Measurements from ENCODE around the gene SOX6. TPM values are rescaled to one million over a fixed set of nuclear protein-coding genes. Genes with fewer than 3 reads are reported as not detected.

The SOX6 gene
- total RNA-seq = 10 to 100 TPM in 3 of 4 donors, 1 to 10 TPM in 1; 5.7 to 23.8 (median 18.4) TPM

DNA sequence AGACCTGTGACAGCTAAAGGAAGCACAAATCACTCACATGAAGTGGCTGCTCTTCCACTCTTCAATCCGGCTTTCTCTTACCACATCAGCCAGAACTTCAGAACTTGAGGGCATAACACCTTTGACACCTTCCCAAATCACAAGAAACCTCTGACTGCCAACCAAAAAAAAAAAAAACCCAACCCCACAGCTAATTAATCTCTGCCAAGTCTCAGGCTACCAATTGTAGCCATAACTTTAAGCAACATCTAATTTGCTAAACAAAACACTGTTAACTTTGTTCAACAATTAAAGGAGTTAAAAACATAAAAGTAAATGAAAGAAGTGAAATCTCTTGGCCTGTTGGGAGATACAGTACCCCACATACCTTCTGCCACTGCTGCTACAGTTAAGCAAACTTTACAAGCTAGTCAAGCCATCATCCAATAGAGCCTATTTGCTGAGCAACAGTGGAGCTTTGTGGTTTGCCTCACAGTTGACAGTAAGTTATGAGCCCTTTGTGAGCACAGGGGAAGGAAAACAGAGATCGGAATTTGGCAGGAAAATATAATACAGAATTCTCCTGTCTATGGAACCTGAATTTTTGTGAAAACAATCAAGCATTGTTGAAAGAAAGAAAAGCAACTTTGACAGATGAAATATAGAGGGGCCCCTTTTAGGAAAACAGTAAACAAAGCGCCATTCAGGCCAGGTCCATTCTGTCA is at the start of gene SOX6:
Gene SOX6, minus strand, starts transcription at position 490 of the 704 bp plus-strand sequence. CDS start 15,298 bp downstream, outside the sequence.
- 19 to 29% methylated on average over 3 of the region's 3 CpGs for WGBS, 2 donors
- H3K9me3 ChIP-seq = no peaks in the 10 kb centered on the region
- DNase-seq (ENCODE audit: low spot score in 2 of 2) = peak in 1 of 2 donors; percentile 8
- peak within 1 kb of the TSS in 1 of 4 donors; percentile 22 for H3K4me3 ChIP-seq
- H3K36me3 ChIP-seq = no peaks in the 10 kb centered on the region
- peaks cover 0 to 44% (median 9%) of the 10 kb centered on the region in 4 donors for H3K4me1 ChIP-seq
- H3K27me3 ChIP-seq = no peaks in the 10 kb centered on the region
- peak in 1 of 2 donors; percentile 48 for TF ChIP-seq EP300 (IDR thresholded peaks at IDR 0.05)
- no peak for TF ChIP-seq POLR2A (IDR thresholded peaks at IDR 0.05)
- H3K27ac ChIP-seq = peak within 1 kb of the TSS; percentile 30 to 78 (median 54)

GRCh38 chr11:16404781-16405285 is 48.5 kb upstream of the SOX6 start:
- no peaks in the 10 kb centered on the region for H3K36me3 ChIP-seq
- no peaks in the 10 kb centered on the region for H3K9me3 ChIP-seq
- peaks cover 0 to 21% (median 2%) of the 10 kb centered on the region in 4 donors for H3K4me1 ChIP-seq
- 46 to 54% methylated on average over 4 of the region's 4 CpGs for WGBS, 2 donors
- no peak for DNase-seq (ENCODE audit: low spot score in 2 of 2)
- peak overlapping the region; percentile 4 to 87 (median 52) for H3K27ac ChIP-seq
- TF ChIP-seq EP300 (IDR thresholded peaks at IDR 0.05) (no peak), POLR2A (IDR thresholded peaks at IDR 0.05) (no peak), CTCF (IDR thresholded peaks at IDR 0.05) (no peak)
- H3K4me3 ChIP-seq = no peak overlapping the region
- no peaks in the 10 kb centered on the region for H3K27me3 ChIP-seq

- no peaks in the 10 kb centered on the region for H3K9me3 ChIP-seq
- no peak for DNase-seq (ENCODE audit: low spot score in 2 of 2)
- H3K36me3 ChIP-seq = no peaks in the 10 kb centered on the region
- no peaks in the 10 kb centered on the region for H3K27me3 ChIP-seq
- peak overlapping the region; percentile 43 to 87 (median 71) for H3K27ac ChIP-seq
- WGBS, 2 donors = 70 to 74% methylated on average over 1 of the region's 1 CpG
- no peak for TF ChIP-seq EP300 (IDR thresholded peaks at IDR 0.05)
- no peak for TF ChIP-seq POLR2A (IDR thresholded peaks at IDR 0.05)
- no peak for TF ChIP-seq CTCF (IDR thresholded peaks at IDR 0.05)
- peaks cover 0 to 21% (median 2%) of the 10 kb centered on the region in 4 donors for H3K4me1 ChIP-seq
- H3K4me3 ChIP-seq = no peak overlapping the region
These were observed 47.5 kb upstream of the SOX6 start for GRCh38 chr11:16403851-16404250.

DNA sequence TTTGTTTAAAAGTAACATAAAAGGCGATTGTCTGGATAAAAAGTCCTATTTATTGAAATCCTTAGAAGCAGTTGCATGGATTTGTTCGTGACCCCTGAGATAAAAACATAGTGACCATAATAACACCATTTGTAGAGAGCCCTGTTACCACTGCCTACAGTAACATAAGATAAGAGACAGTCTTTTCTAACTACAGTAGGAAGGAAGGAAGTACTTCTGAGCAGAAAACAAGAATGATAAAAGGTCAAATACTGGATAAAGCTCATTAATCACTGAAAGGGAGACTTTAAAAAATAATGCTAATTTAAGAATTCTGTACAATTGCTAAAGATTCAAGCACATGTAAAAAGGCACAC is 47.1 kb upstream of the SOX6 start:
- Histone ChIP-seq H3K9me3 (no peaks in the 10 kb centered on the region), H3K4me3 (no peak overlapping the region), H3K27ac (peak overlapping the region; percentile 43 to 87 (median 71)), H3K27me3 (no peaks in the 10 kb centered on the region), H3K36me3 (no peaks in the 10 kb centered on the region), H3K4me1 (peaks cover 0 to 21% (median 2%) of the 10 kb centered on the region in 4 donors)
- no peak for DNase-seq (ENCODE audit: low spot score in 2 of 2)
- TF ChIP-seq CTCF (IDR thresholded peaks at IDR 0.05) (no peak), EP300 (IDR thresholded peaks at IDR 0.05) (no peak), POLR2A (IDR thresholded peaks at IDR 0.05) (no peak)
- 33 to 36% methylated on average over 2 of the region's 2 CpGs for WGBS, 2 donors

DNA sequence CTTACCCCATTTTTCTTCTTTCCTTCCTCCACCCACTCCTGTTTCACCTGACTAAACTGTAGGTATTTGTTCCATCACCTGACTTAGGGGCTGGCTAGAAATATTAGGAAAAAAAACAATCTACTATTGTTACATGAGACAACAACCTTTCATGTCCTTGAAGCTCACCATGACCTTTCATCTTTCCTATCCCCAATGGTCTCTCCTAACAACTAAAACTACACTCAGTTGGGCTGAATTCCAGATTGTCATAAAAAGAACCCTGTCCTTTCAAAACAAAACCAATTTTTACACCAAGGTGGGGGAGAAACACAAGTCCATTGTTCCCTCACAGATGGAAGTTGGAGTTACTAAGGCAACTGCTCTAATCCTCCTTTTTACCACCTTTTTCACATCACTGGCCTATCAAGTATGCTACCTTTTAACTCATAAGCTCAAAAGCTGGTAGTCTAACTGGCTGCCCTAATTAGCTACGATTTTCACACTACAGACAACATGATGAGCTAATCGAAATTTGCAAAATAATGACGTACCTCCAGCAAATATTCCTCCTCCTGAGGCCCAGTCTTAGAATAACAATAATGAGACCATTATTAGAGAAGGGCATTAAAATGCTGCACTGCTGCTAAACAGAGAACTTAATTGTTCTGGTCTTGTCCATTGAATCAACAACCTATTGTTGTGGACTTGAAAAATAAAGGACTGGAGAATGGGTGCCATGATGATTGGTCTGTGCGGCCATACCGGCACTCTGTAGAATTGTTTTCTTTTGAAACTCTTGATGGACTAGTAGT is 46.5 kb upstream of the SOX6 start:
- Histone ChIP-seq H3K36me3 (no peaks in the 10 kb centered on the region), H3K9me3 (no peaks in the 10 kb centered on the region), H3K4me1 (peaks cover 0 to 21% (median 4%) of the 10 kb centered on the region in 4 donors), H3K4me3 (no peak overlapping the region), H3K27ac (peak overlapping the region; percentile 50 to 87 (median 71)), H3K27me3 (no peaks in the 10 kb centered on the region)
- DNase-seq (ENCODE audit: low spot score in 2 of 2) = no peak
- TF ChIP-seq CTCF (IDR thresholded peaks at IDR 0.05) (no peak), EP300 (IDR thresholded peaks at IDR 0.05) (peak in 1 of 2 donors; percentile 73)
- WGBS, 2 donors = 32 to 52% methylated on average over 5 of the region's 5 CpGs
